GM19452 (cell line): ENCODE results near the gene APPBP2.
"Not testable (repeated sequence)": the region's sequence is repeated elsewhere in the genome, so short reads cannot be mapped to it uniquely, and the experiment has no call there.

ENCODE experiments used
- ATAC-seq: cut with Tn5 transposase; IDR thresholded peaks from one replicate; pipeline ENCODE4 v1.9.1; 2021; ENCODE audit not compliant: unreplicated experiment

Gene APPBP2

DNA sequence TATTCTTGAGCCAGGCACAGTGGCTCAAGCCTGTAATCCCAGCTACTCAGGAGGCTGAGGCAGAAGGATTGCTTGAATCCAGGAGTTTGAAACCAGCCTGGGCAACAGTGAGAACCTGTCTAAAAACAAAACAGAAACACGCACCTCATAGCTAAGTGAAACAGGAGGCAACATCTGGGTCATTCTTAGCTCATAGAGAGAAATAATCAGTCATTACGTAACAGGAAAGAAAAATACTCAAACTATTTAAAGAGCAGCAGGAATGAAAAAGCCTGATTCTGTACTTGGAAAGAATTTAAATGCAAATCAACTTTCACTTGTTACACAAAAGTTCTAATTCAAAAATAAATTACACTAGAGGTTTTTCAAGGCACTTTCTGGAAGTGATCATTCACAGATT is 86.5 kb downstream of the APPBP2 start:
- no peak for ATAC-seq

DNA sequence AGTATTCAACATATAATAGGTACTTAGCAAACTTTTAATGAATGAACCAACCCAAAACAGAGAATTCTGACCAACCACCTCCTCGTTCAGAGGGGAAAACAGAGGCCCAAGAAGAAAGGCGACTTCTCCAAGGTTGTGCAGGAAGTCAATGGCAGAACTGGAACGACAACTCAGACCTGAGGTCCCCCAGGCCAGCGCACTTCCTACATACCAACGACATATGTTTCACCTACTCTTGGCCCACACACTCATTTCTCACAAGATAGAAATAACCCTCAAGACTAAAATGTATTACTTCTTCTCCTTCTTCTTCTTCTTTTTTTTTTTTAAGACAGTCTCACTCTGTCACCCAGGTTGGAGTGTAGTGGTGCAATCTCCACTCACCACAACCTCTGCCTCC is 89.4 kb downstream of the APPBP2 start:
- ATAC-seq, result no peak

DNA sequence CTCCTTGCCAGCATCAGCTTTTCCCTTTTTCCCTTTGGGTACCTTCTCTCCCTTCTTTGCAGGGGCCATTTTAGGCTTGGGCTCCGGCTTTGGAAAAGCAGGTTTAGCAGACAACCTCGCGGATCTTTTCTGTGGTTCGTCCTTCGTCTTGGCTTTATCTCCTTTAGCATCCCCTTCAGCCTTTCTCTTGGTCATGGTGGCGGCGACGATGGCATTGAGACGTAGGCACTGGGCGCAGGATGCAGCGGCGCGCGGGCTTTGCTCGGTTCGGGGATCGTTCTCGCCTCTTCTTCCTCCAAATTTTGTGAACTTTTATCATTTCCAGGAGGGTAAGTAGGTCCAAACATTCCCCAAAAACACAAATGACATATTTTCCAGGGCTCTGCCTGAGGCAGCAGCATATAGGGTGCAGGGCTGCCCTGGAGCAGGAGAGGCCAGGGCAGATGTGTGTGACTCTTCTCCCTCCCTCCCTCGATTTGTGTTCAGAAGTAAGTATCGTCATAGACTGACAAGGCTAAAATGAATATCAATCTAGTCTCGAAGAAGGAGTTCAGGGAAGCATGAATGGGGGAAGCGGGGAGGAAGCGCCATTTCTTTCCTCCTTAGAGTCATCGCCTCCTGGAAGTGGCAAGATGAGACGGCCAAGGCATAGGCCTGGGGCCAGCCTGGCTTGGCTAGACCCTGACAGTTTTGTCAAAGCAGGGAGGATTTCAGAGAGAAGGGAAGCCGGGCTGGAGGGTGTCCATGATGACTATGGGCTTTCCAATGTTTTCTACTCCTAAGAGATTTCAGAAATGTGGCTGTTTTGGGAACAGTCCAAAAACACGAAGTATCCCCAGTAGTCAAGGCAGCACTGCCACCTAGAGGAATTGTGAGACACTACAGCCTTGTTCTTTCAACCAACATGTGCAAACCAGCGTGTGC is 90.5 kb downstream of the APPBP2 start:
- no peak for ATAC-seq

DNA sequence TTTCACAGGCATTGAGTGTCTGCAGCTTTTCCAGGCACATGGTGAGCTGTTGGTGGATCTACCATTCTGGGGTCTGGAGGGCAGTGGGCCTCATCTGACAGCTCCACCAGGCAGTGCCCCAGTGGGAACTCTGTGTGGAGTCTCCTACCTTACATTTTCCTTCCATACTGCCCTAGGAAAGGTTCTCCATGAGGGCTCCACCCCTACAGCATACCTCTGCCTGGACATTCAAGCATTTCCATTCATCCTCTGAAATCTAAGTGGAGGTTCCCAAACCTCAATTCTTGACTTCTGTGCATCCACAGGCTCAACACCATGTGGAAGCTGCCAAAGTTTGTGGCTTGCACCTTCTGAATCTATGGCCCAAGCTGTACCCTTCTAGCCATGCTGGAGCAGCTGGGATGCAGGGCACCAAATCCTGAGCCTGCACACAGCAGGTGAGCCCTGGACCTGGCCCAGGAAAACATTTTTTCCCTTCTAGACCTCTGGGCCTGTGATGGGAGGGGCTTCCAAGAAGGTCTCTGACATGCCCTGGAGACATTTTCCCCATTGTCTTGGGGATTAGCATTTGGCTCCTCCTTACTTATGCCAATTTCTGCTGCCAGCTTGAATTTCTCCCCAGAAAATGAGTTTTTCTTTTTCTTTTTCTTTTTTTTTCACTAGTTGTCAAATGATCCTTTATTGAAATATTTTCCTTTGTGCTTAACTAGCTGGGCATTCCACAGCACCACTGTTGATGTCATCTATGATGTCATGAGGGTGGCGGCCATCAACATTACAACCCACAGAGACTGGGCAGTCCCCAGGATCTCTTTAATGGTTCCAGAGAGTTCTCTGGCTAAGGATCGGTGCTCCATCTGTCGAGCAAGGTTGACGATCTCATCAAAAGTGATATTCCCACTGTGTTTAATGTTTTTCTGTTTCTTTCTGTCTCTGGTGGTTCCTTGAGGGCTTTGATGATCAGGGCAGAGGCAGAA is 92.7 kb downstream of the APPBP2 start:
- ATAC-seq, result not testable (repeated sequence)

DNA sequence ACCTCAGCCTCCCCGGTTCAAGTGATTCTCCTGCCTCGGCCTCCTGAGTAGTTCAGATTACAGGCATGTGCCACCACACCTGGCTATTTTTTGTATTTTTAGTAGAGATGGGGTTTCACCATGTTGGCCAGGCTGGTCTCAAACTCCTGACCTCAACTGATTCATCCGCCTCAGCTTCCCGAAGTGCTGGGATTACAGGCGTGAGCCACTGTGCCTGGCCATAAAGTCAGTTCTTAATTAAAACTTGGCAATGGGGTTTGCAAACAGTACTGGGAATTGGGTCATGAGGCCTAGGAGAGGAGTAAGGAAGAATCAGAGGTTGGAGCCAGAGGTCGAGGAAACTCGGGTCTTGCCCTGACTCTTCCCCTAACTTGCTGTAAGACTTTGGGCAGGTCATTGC is 95.5 kb downstream of the APPBP2 start:
- ATAC-seq, result not testable (repeated sequence)

DNA sequence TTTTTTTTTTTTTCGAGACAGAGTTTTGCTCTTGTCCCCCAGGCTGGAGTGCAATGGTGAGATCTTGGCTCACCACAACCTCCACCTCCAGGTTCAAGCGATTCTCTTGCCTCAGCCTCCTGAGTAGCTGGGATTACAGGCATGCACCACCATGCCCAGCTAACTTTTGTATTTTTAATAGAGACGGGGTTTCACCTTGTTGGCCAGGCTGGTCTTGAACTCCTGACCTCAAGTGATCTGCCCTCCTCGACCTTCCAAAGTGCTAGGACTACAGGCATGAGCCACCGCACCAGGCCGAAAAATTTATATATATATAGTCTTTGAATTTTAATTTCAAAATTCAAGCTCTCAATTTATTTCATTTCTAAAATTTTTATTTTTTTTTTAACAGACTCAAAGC is 97.6 kb downstream of the APPBP2 start:
- ATAC-seq, result not testable (repeated sequence)

DNA sequence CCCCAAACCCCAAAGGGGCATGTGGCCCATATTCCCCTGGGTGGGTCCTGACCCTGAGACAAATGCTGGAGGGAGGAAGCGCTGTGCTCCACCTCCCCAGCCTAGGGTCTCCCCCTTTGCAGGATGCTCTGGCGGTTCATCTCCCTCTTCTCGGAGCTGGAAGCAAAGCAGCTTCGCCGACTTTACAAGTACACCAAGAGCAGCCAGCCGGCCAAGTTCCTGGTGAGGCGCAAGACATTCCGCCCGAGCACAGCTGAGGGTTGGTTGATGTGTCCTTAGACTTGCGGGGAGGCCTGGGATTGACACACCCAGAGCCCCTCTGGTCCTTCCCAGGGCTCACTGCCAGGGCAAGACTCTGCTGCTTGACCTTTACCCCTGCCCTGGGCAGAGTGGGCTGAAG is 99.4 kb downstream of the APPBP2 start:
- no peak for ATAC-seq

DNA sequence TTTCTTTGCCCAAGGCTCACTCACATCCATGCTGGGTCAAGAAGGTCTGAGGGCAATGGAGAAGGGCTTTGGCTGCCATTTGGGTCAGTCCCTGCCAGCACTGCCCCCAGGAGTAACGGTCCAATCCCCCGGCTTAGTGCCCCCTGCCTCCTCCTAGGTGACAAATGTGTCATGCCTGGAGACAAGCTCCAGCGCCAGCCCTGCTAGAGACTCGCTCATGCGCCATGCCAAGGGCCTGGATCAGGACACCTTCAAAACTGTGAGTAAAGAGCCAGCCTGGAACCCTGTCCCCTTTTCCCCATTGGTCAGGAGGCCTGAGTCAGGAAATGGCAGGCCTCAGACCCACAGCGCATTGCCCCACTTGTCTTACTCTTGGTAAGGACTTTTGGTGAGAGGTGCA is 100.4 kb downstream of the APPBP2 start:
- ATAC-seq, result no peak

DNA sequence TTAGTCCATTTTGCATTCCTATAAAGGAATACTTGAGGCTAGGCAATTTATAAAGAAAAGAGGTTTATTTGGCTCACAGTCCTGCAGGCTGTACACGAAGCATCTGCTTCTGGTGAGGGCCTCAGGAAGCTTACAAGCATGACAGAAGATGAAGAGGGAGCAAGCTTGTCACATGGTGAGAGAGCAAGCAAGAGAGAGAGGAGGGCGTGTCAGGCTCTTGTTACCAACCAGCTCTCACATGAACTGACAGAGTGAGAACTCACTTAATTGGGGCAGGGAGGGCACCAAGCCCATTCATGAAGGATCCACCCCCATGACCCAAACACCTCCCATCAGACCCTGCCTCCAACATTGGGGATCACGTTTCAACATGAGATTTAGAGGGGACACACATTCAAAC is 102.2 kb downstream of the APPBP2 start:
- no peak for ATAC-seq

DNA sequence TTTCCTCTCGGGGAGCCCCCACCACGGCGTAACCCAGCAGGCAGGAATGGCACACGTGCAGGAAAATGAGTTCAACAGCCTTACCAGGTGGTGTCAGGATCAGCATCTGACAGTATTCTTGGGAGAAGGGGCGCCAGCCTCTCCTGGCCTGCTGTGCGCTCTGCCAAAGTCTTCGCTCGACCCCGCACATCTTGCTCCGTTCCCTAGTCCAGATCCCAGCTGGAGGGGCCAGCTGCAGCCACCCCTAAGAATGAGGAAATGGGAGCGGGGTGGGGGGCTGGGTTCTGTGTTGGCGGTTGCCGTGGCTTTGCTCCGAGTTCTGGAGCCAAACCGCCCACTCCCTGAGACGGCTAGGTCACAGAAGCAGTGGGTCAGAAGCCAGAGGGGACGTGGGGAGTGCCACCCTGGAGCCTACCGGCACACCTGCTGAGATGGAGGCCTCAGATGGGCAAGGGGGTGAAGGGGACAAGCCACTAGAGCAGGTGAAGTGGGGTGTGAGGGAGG is 103.8 kb downstream of the APPBP2 start, which contains the start of gene CHCT1:
Gene CHCT1 (plus strand): TSS at position 328 of the 504 bp plus-strand sequence. CDS start 104 bp downstream, at position 432.
- ATAC-seq, result no peak

DNA sequence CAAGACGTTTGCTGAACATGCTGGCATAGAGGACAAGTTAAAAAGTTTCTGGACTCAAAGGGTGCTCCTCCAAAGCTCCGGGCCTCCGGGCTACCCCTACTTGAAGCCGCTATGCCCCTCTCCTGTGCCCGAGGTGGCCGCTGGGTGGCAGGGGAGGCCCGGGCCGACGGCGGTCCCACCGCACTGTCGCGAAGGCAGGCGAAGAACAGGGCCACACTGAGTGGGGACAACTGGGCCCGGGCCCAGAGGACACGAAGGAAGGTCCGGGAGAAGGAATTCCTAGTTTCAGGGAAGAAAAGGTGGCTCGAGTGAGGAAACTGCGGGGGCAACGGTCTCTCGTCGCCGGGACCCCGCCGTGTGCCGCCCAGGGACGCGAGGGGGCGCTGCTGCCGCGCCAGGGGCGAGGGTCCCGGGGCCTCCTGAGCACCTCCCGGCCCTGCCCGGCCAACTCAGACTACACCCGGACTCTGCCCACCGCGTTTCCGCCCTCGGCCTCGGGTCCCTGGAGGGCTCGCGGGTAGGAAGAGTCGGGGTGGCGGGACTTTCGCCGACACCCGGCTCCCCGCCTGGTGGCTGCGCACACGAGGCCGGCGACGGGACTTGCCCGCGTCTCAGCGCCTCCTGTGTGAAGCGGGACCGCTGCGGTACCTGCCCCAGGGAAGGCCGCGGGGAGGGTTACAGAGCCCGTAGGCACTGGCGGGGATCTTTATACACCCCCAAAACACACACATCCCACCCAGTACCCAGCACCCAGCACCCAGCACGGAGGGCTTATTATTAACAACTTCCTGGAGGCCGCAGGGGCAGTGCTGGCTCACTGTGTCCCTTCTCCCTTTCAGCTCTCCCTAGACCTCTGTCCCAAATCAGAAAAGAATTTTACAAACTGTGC is 104.5 kb downstream of the APPBP2 start:
- ATAC-seq, result peak; percentile 81

DNA sequence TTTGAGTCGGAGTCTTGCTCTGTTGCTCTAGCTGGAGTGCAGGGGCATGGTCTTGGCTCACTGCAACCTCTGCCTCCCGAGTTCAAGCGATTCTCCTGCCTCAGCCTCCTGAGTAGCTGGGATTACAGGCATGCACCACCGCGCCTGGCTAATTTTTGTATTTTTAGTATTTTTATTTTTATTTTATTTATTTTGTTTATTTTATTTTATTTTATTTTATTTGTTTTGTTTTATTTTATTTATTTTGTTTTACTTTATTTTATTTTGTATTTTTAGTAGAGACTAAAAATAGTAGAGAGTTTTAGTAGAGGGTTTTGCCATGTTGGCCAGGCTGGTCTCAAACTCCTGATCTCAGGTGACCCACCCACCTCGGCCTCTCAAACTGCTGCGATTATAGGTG is 106.2 kb downstream of the APPBP2 start:
- not testable (repeated sequence) for ATAC-seq

DNA sequence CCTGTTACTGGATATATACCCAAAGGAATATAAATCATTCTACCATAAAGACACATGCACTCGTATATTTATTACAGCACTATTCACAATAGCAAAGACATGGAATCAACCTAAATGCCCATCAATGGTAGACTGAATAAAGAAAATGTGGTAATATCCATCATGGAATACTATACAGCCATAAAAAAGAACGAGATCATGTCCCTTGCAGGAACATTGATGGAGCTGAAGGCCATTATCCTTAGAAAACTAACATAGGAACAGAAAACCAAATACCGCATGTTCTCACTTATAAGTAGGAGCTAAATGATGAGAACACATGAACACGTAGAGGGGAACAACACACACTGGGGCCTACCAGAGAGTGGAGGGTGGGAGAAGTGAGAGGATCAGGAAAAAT is 107.0 kb downstream of the APPBP2 start:
- not testable (repeated sequence) for ATAC-seq

DNA sequence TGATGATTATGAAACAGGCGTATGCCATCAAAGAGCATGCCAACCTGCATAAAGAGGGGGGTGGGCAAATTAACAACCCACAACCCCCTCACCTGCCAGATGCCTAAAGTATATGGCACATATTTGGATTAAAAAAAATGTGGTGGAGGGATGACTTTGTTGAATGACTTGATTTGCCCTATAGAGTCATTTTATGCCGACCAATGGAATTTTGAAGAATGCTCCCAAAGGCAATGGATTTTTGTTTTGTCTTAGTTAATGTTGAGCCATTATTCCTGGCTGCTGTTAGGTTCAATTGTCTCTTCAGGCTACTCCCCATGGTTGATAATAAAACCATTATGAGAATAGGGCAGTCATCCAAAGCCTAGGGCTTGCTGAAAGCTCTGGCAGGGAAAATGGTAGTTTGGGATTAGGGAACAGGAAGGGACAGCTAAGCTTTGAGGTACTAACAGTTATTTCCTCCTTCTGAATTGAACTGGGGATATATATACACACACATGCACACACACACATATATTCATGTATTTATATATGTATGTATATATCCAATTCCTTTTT is 109.6 kb downstream of the APPBP2 start:
- no peak for ATAC-seq

DNA sequence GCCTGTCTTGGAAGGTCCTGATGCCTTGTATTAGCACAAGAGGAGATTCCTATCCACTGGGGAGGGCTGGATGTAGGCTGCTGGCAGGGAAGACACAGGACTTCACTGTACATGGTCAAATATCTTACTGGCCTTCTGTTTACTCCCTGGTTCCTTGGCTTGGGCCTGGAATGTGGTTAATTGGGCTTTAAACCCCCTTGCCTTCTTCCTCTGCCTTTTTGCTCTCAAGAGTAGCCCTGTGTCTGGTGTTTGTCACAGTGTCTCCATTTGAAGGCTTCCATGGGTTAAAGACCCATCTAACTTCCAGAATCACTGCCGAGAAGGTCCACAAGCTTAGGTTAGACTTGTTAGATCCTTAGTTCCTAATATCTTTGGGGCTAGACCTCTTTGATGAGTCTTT is 110.9 kb downstream of the APPBP2 start:
- ATAC-seq, result no peak

DNA sequence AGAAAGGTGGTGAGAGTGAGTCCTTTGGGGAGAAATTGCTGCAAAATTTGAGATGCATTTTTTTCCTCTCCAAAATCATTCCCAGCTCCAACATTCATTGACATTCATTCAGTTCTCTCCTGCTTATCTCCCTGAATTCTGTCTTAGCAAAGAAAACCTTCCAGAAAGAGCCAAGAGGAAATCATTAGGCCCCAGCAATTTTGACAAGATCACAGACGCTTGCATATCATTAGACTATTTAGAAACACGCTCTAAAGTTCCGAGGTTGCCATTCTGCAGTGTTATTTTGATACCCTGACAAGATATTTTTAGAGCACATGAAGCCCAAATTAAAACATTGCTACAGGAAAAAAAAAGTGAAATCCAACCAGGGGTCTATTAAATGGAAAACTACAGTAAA is 113.3 kb downstream of the APPBP2 start:
- no peak for ATAC-seq

DNA sequence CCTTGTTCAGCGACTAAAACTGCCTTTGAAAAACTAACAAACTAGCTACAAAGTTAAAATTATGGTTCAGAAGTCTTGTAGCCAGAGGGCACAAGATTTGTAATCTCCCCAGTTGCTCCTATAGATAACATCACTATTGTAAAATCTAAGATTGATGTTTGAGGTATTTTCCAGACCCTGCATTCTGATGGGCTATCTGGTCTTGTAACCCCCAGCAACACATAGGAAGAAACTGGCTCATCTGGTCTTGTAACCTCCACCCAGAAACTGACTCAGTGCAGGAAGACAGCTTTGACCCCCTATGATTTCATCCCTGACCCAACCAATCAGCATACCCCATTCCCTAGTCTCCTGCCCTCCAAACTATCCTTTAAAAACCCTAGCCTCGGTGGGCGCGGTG is 116.0 kb downstream of the APPBP2 start:
- no peak for ATAC-seq

DNA sequence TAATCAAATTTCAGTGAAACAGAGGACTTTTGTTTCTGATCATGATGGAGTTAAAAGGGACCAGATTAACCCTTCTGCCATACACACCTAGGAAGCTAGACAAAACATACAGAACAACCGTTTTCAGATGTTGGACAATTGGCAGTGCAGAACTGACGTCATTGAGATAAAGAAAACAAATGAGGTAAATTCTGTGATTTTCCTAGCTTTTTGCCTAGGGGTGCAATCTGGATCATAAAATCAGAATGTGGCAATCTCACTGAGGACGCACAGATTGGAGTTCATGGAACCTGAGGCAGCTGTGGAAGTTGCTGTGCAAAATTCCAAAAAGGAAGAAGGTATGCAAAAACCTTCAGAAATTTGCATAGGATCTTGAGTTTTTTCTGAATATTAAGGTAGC is 119.2 kb downstream of the APPBP2 start:
- no peak for ATAC-seq

DNA sequence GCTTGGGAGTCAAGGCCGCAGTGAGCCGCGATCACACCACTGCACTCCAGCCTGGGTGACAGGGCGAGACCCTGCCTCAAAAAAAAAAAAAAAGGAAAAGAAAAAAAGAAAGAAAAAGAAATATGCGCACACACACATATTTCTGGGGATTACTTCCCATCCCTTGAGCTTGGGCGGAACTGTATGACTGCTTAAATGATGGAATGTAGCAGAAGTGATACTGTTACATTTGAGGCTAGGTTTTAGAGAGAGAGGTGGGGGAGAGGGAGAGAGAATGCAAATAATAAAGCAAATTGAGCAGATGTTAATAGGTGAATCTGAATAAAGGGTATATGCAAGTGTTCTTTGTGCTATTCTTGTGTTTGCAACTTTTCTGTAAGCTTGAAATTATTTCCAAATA is 122.1 kb downstream of the APPBP2 start:
- no peak for ATAC-seq

DNA sequence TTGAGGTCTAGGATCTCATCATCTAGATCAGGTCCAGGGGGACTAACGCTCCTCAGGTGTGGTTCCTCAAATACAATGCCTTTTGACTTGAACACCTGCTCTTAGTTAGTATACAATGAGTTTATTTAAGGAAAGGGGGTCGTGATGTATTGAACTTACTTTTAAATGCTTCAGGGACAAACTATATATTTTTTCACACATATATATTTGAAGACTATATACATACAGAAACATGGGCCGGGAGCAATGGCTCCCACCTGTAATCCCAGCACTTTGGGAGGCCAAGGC is 122.6 kb downstream of the APPBP2 start:
- no peak for ATAC-seq
